NCI-H1105 (cell line): ENCODE results near the gene CMTM7.
"Not testable (repeated sequence)": the region's sequence is repeated elsewhere in the genome, so short reads cannot be mapped to it uniquely, and the experiment has no call there.

Experiments used
- DNase-seq: peaks from one replicate; lab custom pipeline; 2025; lab: John Stamatoyannopoulos, UW

The CMTM7 gene

GRCh38 chr3:32383136-32383711 lies 8.4 kb upstream of the CMTM7 start:
- DNase-seq: no peak

DNA sequence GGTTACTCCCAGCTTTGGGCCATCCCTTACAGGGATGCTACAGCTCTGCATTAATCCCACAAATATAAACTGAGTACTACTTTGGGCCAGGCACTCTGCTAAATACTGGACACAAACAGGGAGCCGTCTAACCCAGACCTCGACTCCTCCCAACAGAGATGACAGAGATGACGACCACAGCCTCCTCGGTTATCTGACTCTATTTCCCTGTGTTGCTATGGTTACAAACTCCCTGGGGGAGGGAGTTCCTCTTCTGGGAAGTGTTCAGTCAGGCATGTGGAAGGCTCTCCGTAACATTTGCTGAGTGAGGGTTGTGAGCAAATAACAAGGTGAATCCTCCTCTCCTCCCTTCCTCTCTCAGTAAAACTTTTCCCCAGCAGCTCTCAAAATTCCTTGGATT lies 6.7 kb upstream of the CMTM7 start:
- DNase-seq: no peak

GRCh38 chr3:32387512-32387911 lies 4.1 kb upstream of the CMTM7 start:
- DNase-seq: no peak

GRCh38 chr3:32389577-32389976 lies 2.1 kb upstream of the CMTM7 start:
- DNase-seq: not testable (repeated sequence)

- DNase-seq: no peak
These were observed 1.1 kb downstream of the CMTM7 start for GRCh38 chr3:32392536-32393302.

DNA sequence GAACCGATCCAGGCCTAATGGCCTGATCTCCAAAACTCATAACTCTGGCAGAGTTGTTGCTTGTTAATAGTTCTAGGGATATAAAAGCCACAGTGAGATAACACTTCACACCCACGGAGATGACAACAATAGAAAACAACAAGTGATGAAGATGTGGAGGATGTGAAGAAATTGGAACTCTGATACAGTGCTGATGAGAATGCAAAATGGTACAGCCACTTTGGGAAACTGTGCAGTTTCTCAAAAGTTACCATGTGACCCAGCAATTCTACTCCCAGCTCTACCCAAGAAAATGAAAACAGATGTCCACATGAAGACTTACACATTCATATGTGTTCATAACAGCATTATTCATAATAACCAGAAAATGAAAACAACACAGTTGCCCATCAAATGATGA lies 3.8 kb downstream of the CMTM7 start:
- DNase-seq: no peak

GRCh38 chr3:32397941-32398340 lies 6.3 kb downstream of the CMTM7 start:
- no peak for DNase-seq

- no peak for DNase-seq
These were observed 6.9 kb downstream of the CMTM7 start for GRCh38 chr3:32398531-32398930.

DNA sequence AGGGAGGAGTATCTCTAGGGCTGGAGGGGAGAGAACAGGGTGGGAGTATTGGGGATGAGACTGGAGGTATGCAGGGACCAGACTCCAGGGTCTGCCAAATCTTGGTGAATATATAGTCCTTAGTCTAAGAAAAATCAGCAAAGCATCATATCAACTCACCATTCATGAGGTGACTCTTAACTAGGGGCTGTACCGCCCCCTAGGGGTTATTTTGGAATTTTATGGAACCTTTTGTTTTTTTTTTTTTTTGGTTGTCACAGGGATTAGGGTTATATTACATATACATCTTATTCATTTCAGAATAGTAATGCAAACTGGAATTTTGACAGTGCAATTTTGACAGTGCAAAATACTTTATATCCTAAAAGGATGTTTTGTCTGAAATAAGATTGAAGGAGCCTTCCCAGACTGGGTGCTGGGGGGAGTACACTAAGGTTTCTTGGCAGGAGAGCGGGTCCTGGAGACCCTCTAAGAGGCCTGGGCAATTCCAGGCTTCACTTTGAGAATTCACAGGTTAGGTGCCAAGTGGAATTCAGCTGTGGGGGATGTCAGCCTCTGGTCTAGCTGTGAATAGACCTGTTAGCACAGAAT lies 7.5 kb downstream of the CMTM7 start:
- peak; percentile 7 for DNase-seq

DNA sequence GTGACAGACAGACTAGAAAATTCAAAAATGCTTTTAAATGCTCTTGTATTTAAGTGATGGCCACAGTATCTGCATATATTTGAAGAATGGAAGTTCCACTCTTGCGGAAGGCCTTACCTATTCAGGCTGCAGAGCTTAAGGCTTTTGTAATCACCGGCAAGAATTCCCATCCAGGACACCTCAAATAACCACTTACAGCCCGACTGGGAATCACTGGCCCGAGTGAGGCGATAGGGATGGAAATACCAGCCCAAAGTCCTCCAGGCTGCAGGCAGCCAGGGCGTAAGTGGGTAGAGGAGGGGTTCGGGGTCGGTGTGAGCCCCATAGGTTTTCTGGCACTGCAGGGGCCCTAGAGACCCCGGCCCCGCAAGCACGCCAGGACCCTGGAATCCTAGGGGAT lies 9.5 kb downstream of the CMTM7 start:
- DNase-seq: no peak

- no peak for DNase-seq
These were observed 10.0 kb downstream of the CMTM7 start for GRCh38 chr3:32401556-32402081.

- peak; percentile 39 for DNase-seq
These were observed 12.0 kb downstream of the CMTM7 start for GRCh38 chr3:32403663-32404062.

GRCh38 chr3:32404714-32405113 lies 13.1 kb downstream of the CMTM7 start:
- DNase-seq: no peak

DNA sequence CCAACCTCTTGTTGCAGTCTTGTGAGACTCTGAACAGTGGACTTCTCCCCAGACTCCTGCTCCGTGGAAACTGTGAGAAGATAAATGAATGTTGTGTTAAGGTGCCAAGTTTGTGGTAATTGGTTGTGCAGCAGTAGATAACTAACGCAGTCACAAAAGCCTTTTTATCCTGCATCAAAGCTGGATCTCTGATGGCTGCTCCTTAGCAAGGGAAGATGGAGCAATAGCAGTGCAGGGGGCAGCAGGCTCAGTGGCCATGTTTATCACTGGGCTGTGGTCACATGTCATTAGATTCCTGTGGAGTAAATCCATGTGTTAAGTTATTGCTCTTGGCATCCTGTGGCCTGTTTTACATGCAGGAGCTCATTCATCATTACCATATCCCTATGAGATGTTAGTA lies 13.5 kb downstream of the CMTM7 start:
- no peak for DNase-seq

DNA sequence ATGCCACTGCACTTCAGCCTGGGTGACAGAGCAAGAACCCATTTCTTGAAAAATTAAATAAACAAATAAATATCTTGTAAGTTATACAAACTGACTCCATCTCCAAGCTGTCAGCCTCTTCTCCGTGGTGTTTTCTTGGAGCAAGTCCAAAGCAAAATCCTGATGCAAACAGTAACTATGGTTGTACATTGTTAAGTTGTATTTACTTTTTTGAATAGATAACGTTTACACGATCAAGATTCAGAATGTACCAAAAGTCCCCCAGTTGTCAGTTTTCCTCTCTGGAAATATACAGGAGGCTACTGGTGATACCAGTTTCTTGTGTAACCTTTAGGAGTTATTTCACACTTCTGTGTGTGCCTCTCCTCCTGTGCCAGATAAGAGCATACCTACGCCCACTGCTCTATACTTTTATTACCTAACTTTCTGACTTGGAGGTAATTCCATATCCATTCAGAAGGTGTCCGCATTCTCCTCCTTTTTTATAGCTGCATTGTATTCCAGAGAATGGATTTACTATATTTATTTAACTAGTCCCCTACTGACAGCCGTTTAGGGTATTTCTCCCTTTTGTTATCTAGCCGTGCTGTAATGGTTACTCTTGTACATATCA lies 14.2 kb downstream of the CMTM7 start:
- no peak for DNase-seq

- peak; percentile 50 for DNase-seq
These were observed 15.1 kb downstream of the CMTM7 start for GRCh38 chr3:32406486-32407408.

DNA sequence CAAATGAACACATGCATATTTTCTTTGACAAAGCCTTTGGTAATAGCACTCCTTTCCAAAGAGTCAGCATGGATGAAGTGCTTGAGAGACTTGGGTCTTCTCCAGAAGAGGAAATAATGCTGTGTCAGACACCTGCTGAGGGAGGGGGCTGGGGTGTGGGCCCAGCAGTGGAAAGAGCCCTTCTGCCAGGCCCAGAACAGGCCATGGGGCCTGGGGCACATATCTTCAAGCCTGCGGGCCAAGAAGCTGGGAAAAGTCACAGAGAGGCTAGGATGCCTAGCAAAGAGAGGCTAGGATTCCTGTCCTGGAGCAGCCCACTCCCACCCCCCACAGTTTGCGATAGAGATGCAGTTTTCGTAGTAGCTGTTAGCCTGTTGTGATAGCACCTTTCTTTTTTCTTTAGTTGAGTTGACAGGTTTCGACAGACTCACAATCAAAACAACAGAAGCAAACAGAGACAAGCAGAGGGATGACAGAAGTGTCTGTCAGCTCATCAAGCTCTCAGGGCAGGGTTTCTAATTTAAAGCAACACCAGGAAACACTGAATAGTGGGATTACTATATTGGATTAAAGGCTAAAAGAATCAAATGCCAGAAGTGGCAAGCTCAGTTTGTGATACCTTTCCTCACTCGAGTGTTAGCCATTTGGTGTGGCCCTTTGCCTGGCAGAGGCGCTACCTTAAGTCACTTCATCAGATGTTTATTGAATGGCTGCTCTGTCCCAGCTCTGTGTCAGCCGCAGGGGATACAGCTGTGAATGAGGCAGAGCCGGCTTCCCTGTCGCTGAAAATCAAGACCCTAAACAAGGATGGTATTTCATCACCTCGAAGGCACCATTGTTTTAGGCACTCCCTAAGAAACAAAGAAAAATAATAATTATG lies 19.0 kb downstream of the CMTM7 start:
- DNase-seq: no peak

- DNase-seq: no peak
These were observed 19.8 kb downstream of the CMTM7 start for GRCh38 chr3:32411442-32411841.

GRCh38 chr3:32412887-32413286 lies 21.2 kb downstream of the CMTM7 start:
- peak; percentile 35 for DNase-seq

GRCh38 chr3:32413845-32414521 lies 22.3 kb downstream of the CMTM7 start:
- DNase-seq: no peak
